DND-41 (cell line): ENCODE measurements around the gene SMC1B.
"Not testable (repeated sequence)": the region's sequence is repeated elsewhere in the genome, so short reads cannot be mapped to it uniquely, and the experiment has no call there.

ENCODE experiments used
- ATAC-seq: fragments of 200-7000 bp; cut with Tn5 transposase; 3 replicates; pipeline ENCODE4 v1.9.1; 2021; ENCODE audit warnings: low read depth; ENCODE audit not compliant: insufficient read depth
- DNase-seq: peaks from one replicate; pipeline ENCODE4 v3.0.0-alpha.2; 2020
- H2AFZ ChIP-seq: 2 replicates; pipeline ENCODE4 v1.6.0; 2012; ENCODE audit warnings: low read depth, low read length
- H3K27ac ChIP-seq: 2 replicates; pipeline ENCODE4 v1.5.1; 2012; ENCODE audit warnings: low read length, inconsistent platforms
- H3K27me3 ChIP-seq: fragments of 200-600 bp; sonication (generic); 2 replicates; pipeline ENCODE4 v1.6.0; 2012; ENCODE audit warnings: low read length, mild to moderate bottlenecking, inconsistent platforms; ENCODE audit not compliant: insufficient read depth, poor library complexity
- H3K36me3 ChIP-seq: 2 replicates; pipeline ENCODE4 v1.5.1; 2012; ENCODE audit warnings: low read length, inconsistent platforms; ENCODE audit not compliant: insufficient read depth
- H3K4me1 ChIP-seq: 2 replicates; pipeline ENCODE4 v1.5.1; 2012; ENCODE audit warnings: mild to moderate bottlenecking, low read length; ENCODE audit not compliant: insufficient read depth
- H3K4me2 ChIP-seq: 2 replicates; pipeline ENCODE4 v1.6.0; 2012; ENCODE audit warnings: mild to moderate bottlenecking, moderate library complexity, low read length, inconsistent platforms; ENCODE audit not compliant: insufficient read depth
- H3K4me3 ChIP-seq, 2 experiments: fragments of 200-600 bp in 1 of 2; shearing (Covaris generic) in 1 of 2; 2 replicates each; pipeline ENCODE4 v1.5.1; 2012 to 2016; ENCODE audit warnings: inconsistent platforms in 2 of 2, low read length in 2 of 2, mild to moderate bottlenecking in 2 of 2, low read depth in 1 of 2, moderate library complexity in 1 of 2
- H3K79me2 ChIP-seq: 2 replicates; pipeline ENCODE4 v1.6.0; 2012; ENCODE audit warnings: low read length, inconsistent platforms; ENCODE audit not compliant: insufficient read depth
- H3K9ac ChIP-seq: 2 replicates; pipeline ENCODE4 v1.6.0; 2012; ENCODE audit warnings: low read depth, mild to moderate bottlenecking, inconsistent platforms, low read length, moderate library complexity
- H3K9me3 ChIP-seq: 2 replicates; pipeline ENCODE4 v1.5.1; 2012; ENCODE audit warnings: low read length, moderate library complexity, mild to moderate bottlenecking, inconsistent platforms; ENCODE audit not compliant: insufficient read depth, severe bottlenecking
- H4K20me1 ChIP-seq: 2 replicates; pipeline ENCODE4 v1.6.0; 2012; ENCODE audit warnings: low read length; ENCODE audit not compliant: insufficient read depth
- EZH2 ChIP-seq: IDR thresholded peaks from 3 replicates; pipeline ENCODE4 v1.6.1; 2012; ENCODE audit warnings: borderline replicate concordance, low read depth, mild to moderate bottlenecking, moderate library complexity, low read length, inconsistent platforms; ENCODE audit not compliant: severe bottlenecking
- TF ChIP-seq, protein P1 (sequence below): IDR thresholded peaks from 2 replicates; pipeline ENCODE4 v1.5.1; 2012; ENCODE audit warnings: borderline replicate concordance, low read length, moderate library complexity, mild to moderate bottlenecking; ENCODE audit not compliant: poor library complexity, severe bottlenecking; ENCODE audit errors: extremely low read depth

Gene SMC1B

DNA sequence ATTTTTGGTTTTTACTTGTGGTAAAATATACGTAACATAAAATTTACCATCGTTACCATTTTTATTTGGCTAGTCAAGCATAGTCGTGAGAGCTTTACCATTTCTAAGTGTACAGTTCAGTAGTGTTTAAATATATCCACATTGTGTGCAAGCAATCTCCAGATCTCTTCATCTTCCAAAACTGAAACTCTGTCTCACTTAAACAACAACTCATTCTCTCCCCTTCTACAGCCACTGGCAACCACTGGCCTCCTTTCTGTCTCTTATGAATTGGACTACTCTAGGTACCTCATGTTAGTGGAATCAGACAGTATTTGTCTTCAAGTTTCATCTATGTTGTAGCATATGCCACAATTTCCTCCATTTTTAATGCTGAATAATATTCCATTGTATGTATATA lies 37.4 kb downstream of the SMC1B start:
- no peak for ATAC-seq
- Histone ChIP-seq H3K9me3 (no peaks in the 10 kb centered on the region), H3K9ac (no peak overlapping the region), H3K4me3 (no peak overlapping the region), H3K4me2 (no peak overlapping the region), H3K27me3 (no peaks in the 10 kb centered on the region), H3K27ac (no peak overlapping the region), H3K79me2 (no peaks in the 10 kb centered on the region), H4K20me1 (no peaks in the 10 kb centered on the region), H3K36me3 (no peaks in the 10 kb centered on the region), H2AFZ (no peak overlapping the region), H3K4me1 (no peaks in the 10 kb centered on the region)
- no peak for DNase-seq
- TF ChIP-seq, protein P1, sequence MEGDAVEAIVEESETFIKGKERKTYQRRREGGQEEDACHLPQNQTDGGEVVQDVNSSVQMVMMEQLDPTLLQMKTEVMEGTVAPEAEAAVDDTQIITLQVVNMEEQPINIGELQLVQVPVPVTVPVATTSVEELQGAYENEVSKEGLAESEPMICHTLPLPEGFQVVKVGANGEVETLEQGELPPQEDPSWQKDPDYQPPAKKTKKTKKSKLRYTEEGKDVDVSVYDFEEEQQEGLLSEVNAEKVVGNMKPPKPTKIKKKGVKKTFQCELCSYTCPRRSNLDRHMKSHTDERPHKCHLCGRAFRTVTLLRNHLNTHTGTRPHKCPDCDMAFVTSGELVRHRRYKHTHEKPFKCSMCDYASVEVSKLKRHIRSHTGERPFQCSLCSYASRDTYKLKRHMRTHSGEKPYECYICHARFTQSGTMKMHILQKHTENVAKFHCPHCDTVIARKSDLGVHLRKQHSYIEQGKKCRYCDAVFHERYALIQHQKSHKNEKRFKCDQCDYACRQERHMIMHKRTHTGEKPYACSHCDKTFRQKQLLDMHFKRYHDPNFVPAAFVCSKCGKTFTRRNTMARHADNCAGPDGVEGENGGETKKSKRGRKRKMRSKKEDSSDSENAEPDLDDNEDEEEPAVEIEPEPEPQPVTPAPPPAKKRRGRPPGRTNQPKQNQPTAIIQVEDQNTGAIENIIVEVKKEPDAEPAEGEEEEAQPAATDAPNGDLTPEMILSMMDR = no peak
- no peak for TF ChIP-seq EZH2

DNA sequence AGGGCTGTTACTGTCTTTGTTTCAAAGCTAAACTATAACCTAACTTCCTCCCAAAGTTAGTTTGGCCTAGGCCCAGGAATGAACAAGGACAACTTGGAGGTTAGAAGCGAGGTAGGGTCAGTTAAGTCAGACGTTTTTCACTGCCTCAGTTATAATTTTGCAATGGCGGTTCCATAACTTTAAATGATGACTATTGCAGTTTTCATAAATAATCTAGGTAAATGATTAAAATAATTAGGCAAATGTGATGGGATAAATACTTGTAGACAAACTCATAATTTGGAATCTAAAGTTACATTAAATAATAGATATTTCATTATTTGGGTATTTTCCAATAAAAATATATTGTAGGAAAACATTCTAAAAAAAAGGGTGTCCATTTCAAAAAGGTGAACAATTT lies 39.8 kb downstream of the SMC1B start:
- not testable (repeated sequence) for H2AFZ ChIP-seq, ATAC-seq, H3K9ac ChIP-seq, H3K79me2 ChIP-seq, H4K20me1 ChIP-seq, H3K4me2 ChIP-seq, H3K4me1 ChIP-seq, H3K36me3 ChIP-seq, DNase-seq, H3K27ac ChIP-seq, H3K4me3 ChIP-seq, H3K9me3 ChIP-seq, H3K27me3 ChIP-seq

DNA sequence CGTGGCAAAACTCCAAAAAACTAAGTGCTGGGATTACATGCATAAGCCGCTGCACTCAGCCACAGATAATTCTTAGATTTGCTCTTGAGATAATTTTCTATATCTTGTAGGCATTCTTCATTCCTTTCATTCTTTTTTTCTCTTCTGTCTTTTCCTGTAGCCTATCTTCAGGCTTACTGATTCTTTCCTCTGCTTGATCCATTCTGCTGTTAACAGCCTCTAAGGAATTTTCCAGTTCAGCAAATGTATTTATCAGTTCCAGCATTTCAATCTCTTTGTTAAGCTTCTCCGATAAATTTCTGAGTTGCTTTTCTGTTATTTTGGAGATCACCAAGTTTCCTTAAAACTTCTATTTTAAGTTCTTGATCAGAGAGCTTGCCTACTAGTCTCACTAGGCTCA lies 46.7 kb downstream of the SMC1B start:
- H3K27me3 ChIP-seq = peaks cover 11% of the 10 kb centered on the region
- H3K36me3 ChIP-seq = no peaks in the 10 kb centered on the region
- H3K79me2 ChIP-seq = no peaks in the 10 kb centered on the region
- no peaks in the 10 kb centered on the region for H3K4me1 ChIP-seq
- no peaks in the 10 kb centered on the region for H4K20me1 ChIP-seq
- H3K9ac ChIP-seq = no peak overlapping the region
- H2AFZ ChIP-seq = no peak overlapping the region
- no peaks in the 10 kb centered on the region for H3K9me3 ChIP-seq
- no peak overlapping the region for H3K4me2 ChIP-seq
- DNase-seq (no peak), ATAC-seq (no peak)
- no peak for TF ChIP-seq EZH2
- TF ChIP-seq, protein P1 = no peak
- no peak overlapping the region for H3K27ac ChIP-seq
- H3K4me3 ChIP-seq = no peak overlapping the region

DNA sequence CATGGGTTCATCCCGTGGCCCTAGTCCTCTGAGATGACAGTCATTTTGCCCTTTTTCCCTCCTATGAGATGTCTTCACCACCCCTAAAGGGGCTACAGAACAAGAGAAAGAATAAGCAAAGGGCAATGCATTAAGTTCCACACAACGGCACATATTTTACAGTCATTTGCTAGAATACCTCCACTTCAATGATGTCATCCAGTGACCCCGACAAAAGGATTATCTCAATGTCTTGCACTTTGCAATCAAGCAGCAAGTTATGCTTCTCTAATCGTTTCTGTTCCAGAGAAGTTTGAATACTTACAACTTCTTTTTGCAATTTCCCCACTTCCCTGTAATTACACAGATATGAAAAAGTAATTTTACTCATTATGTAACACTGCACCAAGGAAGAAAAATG lies 53.8 kb downstream of the SMC1B start:
- TF ChIP-seq, protein P1 = no peak
- no peak for TF ChIP-seq EZH2
- Histone ChIP-seq H3K79me2 (no peaks in the 10 kb centered on the region), H3K27ac (no peak overlapping the region), H3K4me3 (no peak overlapping the region), H3K4me1 (no peaks in the 10 kb centered on the region), H3K27me3 (peaks cover 7% of the 10 kb centered on the region), H2AFZ (no peak overlapping the region), H4K20me1 (no peaks in the 10 kb centered on the region), H3K4me2 (no peak overlapping the region), H3K36me3 (no peaks in the 10 kb centered on the region), H3K9ac (no peak overlapping the region), H3K9me3 (no peaks in the 10 kb centered on the region)
- ATAC-seq (no peak), DNase-seq (no peak)
